Measurements from ENCODE around the gene RIOK1. TPM values are rescaled to one million over a fixed set of nuclear protein-coding genes. Genes with fewer than 3 reads are reported as not detected.

RIOK1 gene
- total RNA-seq, 4 donors from 2014 or later: 9.8 to 66.5 (median 23.9) TPM

DNA sequence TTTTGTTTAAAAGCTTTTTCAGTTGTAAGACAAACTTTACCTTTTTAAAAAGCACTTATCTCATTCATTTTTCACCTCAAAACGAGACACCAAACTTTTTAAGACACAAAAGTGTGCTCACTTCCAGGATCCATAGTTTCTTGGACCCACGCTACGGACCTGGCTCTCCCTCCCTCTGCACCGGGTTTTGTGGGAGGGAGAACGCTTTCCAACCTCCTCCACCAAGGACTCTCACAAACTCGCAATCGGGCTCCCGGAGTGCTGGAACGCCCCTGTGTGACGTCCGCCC, 502 bp upstream of the RIOK1 start:
- WGBS, 2 donors (ENCODE audit: low coverage in 1 of 2): 0 to 2% methylated on average over 1 to 11 of the region's 11 CpGs
- Histone ChIP-seq H3K36me3 (peaks cover 0 to 11% (median 0%) of the 10 kb centered on the region in 4 donors), H3K27ac (peak overlapping the region; percentile 92 to 97 (median 95)), H3K9me3 (no peaks in the 10 kb centered on the region), H3K4me3 (peak overlapping the region; percentile 63 to 91 (median 80)), H3K27me3 (no peaks in the 10 kb centered on the region), H3K4me1 (peaks cover 7 to 31% (median 18%) of the 10 kb centered on the region in 4 donors)
- TF ChIP-seq POLR2A (IDR thresholded peaks at IDR 0.05) (no peak), EP300 (IDR thresholded peaks at IDR 0.05; ENCODE audit: low read depth) (no peak), POLR2AphosphoS5 (IDR thresholded peaks at IDR 0.05) (no peak)
- TF ChIP-seq, protein P1, sequence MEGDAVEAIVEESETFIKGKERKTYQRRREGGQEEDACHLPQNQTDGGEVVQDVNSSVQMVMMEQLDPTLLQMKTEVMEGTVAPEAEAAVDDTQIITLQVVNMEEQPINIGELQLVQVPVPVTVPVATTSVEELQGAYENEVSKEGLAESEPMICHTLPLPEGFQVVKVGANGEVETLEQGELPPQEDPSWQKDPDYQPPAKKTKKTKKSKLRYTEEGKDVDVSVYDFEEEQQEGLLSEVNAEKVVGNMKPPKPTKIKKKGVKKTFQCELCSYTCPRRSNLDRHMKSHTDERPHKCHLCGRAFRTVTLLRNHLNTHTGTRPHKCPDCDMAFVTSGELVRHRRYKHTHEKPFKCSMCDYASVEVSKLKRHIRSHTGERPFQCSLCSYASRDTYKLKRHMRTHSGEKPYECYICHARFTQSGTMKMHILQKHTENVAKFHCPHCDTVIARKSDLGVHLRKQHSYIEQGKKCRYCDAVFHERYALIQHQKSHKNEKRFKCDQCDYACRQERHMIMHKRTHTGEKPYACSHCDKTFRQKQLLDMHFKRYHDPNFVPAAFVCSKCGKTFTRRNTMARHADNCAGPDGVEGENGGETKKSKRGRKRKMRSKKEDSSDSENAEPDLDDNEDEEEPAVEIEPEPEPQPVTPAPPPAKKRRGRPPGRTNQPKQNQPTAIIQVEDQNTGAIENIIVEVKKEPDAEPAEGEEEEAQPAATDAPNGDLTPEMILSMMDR (IDR thresholded peaks at IDR 0.05): no peak
- no peak for DNase-seq
- intact Hi-C loops (cut with DNase I; ENCODE audit: low total_unique reads): loop anchor here (2.0 kb wide), 1 partner anchor 76 kb away; the partner anchor contains the start of gene SSR1
- in situ Hi-C loops (cut with MboI; ENCODE audit: low pct_ligation_motif_present in 1 of 4, low pct_unique_long_range_greater_than_20kb in 1 of 4, low sequenced_read_pairs in 3 of 4): loop anchor here in 1 of 4 donors (25.0 kb wide), 1 partner anchor 102 kb away; no protein-coding TSS in a partner anchor

DNA sequence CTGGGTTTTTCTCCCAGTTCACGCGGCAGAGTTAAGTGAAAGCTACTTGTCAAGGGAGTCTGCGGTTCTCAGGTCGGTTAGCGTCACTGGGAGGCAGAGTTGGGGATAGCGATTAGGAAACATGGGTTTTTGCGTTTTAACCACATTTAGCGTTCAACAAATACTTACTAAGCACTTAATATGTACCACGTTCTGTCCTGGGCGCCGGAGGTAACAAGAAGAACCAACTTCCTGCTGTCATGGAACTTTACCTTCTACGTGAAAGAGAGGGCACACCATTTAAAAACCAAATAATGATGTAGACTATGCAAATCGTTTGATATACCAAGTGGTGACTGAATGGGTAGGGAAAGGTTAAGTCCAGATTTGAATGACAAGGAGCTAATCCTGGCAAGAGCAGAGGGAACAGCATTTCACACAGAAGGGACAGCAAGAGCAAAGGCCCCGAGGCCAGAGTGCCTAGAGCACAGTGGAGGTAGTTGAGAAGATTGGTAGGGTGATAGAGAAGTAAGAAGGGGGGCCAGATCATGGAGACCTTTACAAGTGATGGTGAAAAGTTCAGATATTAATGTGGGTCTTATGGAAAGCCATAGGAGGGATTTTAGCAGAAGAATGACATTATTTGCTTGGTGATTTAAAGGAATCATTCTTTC, 744 bp downstream of the RIOK1 start:
- peak overlapping the region; percentile 92 to 97 (median 95) for H3K27ac ChIP-seq
- peaks cover 0 to 14% (median 4%) of the 10 kb centered on the region in 4 donors for H3K36me3 ChIP-seq
- in situ Hi-C loops (cut with MboI; ENCODE audit: low pct_ligation_motif_present in 1 of 4, low pct_unique_long_range_greater_than_20kb in 1 of 4, low sequenced_read_pairs in 3 of 4): loop anchor here in 1 of 4 donors (25.0 kb wide), 1 partner anchor 103 kb away; no protein-coding TSS in a partner anchor
- H3K4me3 ChIP-seq: peak overlapping the region; percentile 63 to 91 (median 80)
- no peaks in the 10 kb centered on the region for H3K27me3 ChIP-seq
- intact Hi-C loops (cut with DNase I; ENCODE audit: low total_unique reads): no loop called here
- WGBS, 2 donors (ENCODE audit: low coverage in 1 of 2): 2 to 4% methylated on average over 9 to 14 of the region's 14 CpGs
- TF ChIP-seq POLR2A (IDR thresholded peaks at IDR 0.05) (no peak), POLR2AphosphoS5 (IDR thresholded peaks at IDR 0.05) (no peak)
- TF ChIP-seq, protein P1 (IDR thresholded peaks at IDR 0.05): peak in 1 of 5 experiments; percentile 4
- DNase-seq: no peak
- H3K4me1 ChIP-seq: peaks cover 7 to 31% (median 18%) of the 10 kb centered on the region in 4 donors
- H3K9me3 ChIP-seq: no peaks in the 10 kb centered on the region

DNA sequence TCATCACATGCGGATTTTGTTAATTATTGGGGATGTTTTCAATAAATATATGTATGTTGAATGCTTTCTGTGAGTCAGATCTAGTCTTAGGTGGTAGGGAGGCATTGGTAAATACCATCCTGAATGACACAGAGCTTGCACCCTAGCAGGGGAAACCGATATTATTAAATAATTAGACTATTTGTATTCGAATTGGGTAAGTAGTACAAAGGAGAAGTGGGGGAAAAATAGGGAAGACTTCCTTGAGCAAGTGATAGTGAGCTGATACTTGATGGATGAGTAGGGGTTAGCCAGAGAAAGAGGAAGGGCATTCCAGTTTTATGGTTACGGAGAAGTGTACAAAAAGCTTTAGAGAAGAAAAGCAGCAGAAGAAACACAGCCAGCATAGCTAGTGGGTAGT, 1.5 kb downstream of the RIOK1 start:
- peak overlapping the region in 1 of 4 donors; percentile 91 for H3K4me3 ChIP-seq
- TF ChIP-seq EP300 (IDR thresholded peaks at IDR 0.05; ENCODE audit: low read depth) (no peak), POLR2A (IDR thresholded peaks at IDR 0.05) (no peak), POLR2AphosphoS5 (IDR thresholded peaks at IDR 0.05) (no peak)
- TF ChIP-seq, protein P1 (IDR thresholded peaks at IDR 0.05): no peak
- 75 to 80% methylated on average over 4 of the region's 4 CpGs for WGBS, 2 donors (ENCODE audit: low coverage in 1 of 2)
- no peaks in the 10 kb centered on the region for H3K27me3 ChIP-seq
- H3K36me3 ChIP-seq: peaks cover 0 to 21% (median 6%) of the 10 kb centered on the region in 4 donors
- no peaks in the 10 kb centered on the region for H3K9me3 ChIP-seq
- in situ Hi-C loops (cut with MboI; ENCODE audit: low pct_ligation_motif_present in 1 of 4, low pct_unique_long_range_greater_than_20kb in 1 of 4, low sequenced_read_pairs in 3 of 4): loop anchor here in 1 of 4 donors (25.0 kb wide), 1 partner anchor 104 kb away; no protein-coding TSS in a partner anchor
- peaks cover 7 to 31% (median 18%) of the 10 kb centered on the region in 4 donors for H3K4me1 ChIP-seq
- intact Hi-C loops (cut with DNase I; ENCODE audit: low total_unique reads): no loop called here
- DNase-seq: no peak
- H3K27ac ChIP-seq: no peak overlapping the region

DNA sequence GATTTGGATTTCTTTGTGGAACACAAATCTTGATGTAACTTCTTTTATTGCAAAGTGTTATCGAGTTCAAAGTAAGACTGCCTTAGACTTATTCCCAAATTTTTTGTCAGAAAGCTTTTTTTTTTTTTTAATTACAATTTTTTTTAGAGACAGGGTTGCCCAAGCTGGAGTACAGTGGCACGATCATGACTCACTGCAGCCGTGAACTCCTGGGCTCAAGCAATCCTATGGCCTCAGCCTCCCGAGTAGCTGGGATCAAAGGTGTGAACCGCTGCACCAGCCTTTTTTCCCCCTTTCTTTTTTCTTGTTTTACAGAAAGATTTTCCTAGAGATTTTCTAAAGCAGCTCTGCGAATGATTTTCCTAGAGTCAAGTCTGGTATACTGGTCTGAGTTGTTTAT, 2.8 kb downstream of the RIOK1 start:
- Histone ChIP-seq H3K9me3 (no peaks in the 10 kb centered on the region), H3K36me3 (peaks cover 0 to 27% (median 12%) of the 10 kb centered on the region in 4 donors), H3K4me3 (no peak overlapping the region), H3K4me1 (peaks cover 7 to 31% (median 18%) of the 10 kb centered on the region in 4 donors), H3K27ac (no peak overlapping the region), H3K27me3 (no peaks in the 10 kb centered on the region)
- 86 to 87% methylated on average over 5 to 6 of the region's 6 CpGs for WGBS, 2 donors (ENCODE audit: low coverage in 1 of 2)
- TF ChIP-seq POLR2AphosphoS5 (IDR thresholded peaks at IDR 0.05) (no peak), EP300 (IDR thresholded peaks at IDR 0.05; ENCODE audit: low read depth) (no peak)
- TF ChIP-seq, protein P1 (IDR thresholded peaks at IDR 0.05): no peak
- intact Hi-C loops (cut with DNase I; ENCODE audit: low total_unique reads): loop anchor here (1.0 kb wide), 1 partner anchor 17 kb away; no protein-coding TSS in a partner anchor
- in situ Hi-C loops (cut with MboI; ENCODE audit: low pct_ligation_motif_present in 1 of 4, low pct_unique_long_range_greater_than_20kb in 1 of 4, low sequenced_read_pairs in 3 of 4): loop anchor here in 1 of 4 donors (25.0 kb wide), 1 partner anchor 105 kb away; no protein-coding TSS in a partner anchor
- no peak for DNase-seq
